GM12872 (cell line): Measurements from ENCODE around the gene RCN1.

ENCODE experiments used
- CTCF ChIP-seq: IDR thresholded peaks from 3 replicates; pipeline ENCODE4 v1.5.1; 2011; ENCODE audit warnings: low read depth, mild to moderate bottlenecking, low read length, moderate library complexity; ENCODE audit not compliant: insufficient read depth

RCN1 gene

GRCh38 chr11:32137869-32138268 is 47.0 kb downstream of the RCN1 start:
- TF ChIP-seq CTCF, result no peak

- TF ChIP-seq CTCF, result no peak
Measured at GRCh38 chr11:32138902-32139301, 48.0 kb downstream of the RCN1 start.

- TF ChIP-seq CTCF, result no peak
Measured at GRCh38 chr11:32139896-32140520, 49.1 kb downstream of the RCN1 start.

GRCh38 chr11:32141745-32142546 is 51.1 kb downstream of the RCN1 start:
- TF ChIP-seq CTCF, result no peak

GRCh38 chr11:32143378-32143777 is 52.5 kb downstream of the RCN1 start:
- TF ChIP-seq CTCF, result no peak

- TF ChIP-seq CTCF, result no peak
Measured at GRCh38 chr11:32145282-32145681, 54.4 kb downstream of the RCN1 start.

GRCh38 chr11:32148895-32149294 is 58.0 kb downstream of the RCN1 start:
- TF ChIP-seq CTCF, result no peak
